OCI-LY1 (cell line): ENCODE data around the gene ACOT8.

ENCODE experiments used
- H2AFZ ChIP-seq: fragments of 200-600 bp; sonication (generic), shearing (Covaris generic); 2 replicates; pipeline ENCODE4 v1.6.0; 2014; ENCODE audit warnings: antibody characterized with exemption, mild to moderate bottlenecking, low read length
- H3F3A ChIP-seq: fragments of 200-600 bp; sonication (generic), shearing (Covaris generic); 2 replicates; pipeline ENCODE4 v1.6.0; 2014; ENCODE audit warnings: mild to moderate bottlenecking, antibody characterized with exemption, low read length, moderate library complexity; ENCODE audit not compliant: insufficient read depth
- H3K27ac ChIP-seq: fragments of 200-600 bp; sonication (generic); 2 replicates; pipeline ENCODE4 v1.5.1; 2014; ENCODE audit warnings: low read length, mixed run types, mild to moderate bottlenecking, low read depth; ENCODE audit not compliant: poor library complexity, severe bottlenecking
- H3K27me3 ChIP-seq: fragments of 200-600 bp; sonication (generic); 2 replicates; pipeline ENCODE4 v1.6.0; 2014; ENCODE audit warnings: antibody characterized with exemption, mild to moderate bottlenecking, low read length, moderate library complexity; ENCODE audit not compliant: insufficient read depth
- H3K36me3 ChIP-seq: fragments of 200-600 bp; sonication (generic); 2 replicates; pipeline ENCODE4 v1.6.1; 2014; ENCODE audit warnings: mild to moderate bottlenecking, antibody characterized with exemption, low read length, moderate library complexity, mixed read lengths; ENCODE audit not compliant: insufficient read depth
- H3K4me1 ChIP-seq: fragments of 200-600 bp; sonication (generic); 2 replicates; pipeline ENCODE4 v1.5.1; 2014; ENCODE audit warnings: mild to moderate bottlenecking, low read length, moderate library complexity; ENCODE audit not compliant: insufficient read depth, severe bottlenecking
- H3K4me2 ChIP-seq: fragments of 200-600 bp; sonication (generic), shearing (Covaris generic); 2 replicates; pipeline ENCODE4 v1.6.1; 2014; ENCODE audit warnings: low read length
- H3K4me3 ChIP-seq: fragments of 200-600 bp; sonication (generic); 2 replicates; pipeline ENCODE4 v1.5.1; 2014; ENCODE audit warnings: low read length, low read depth, mild to moderate bottlenecking, mixed read lengths; ENCODE audit not compliant: poor library complexity, severe bottlenecking
- H3K79me2 ChIP-seq: fragments of 200-600 bp; shearing (Covaris generic); 2 replicates; pipeline ENCODE4 v1.6.1; 2016; ENCODE audit warnings: mixed run types, low read length, mixed read lengths; ENCODE audit not compliant: insufficient read depth
- H3K9ac ChIP-seq: fragments of 200-600 bp; sonication (generic), shearing (Covaris generic); 2 replicates; pipeline ENCODE4 v1.6.1; 2014; ENCODE audit warnings: mild to moderate bottlenecking, low read length, mixed read lengths
- H3K9me2 ChIP-seq: fragments of 200-600 bp; sonication (generic), shearing (Covaris generic); 2 replicates; pipeline ENCODE4 v1.6.1; 2014; ENCODE audit warnings: low read depth, mild to moderate bottlenecking, low read length, mixed read lengths
- H3K9me3 ChIP-seq: fragments of 200-600 bp; shearing (Covaris generic); 2 replicates; pipeline ENCODE4 v1.6.1; 2014; ENCODE audit warnings: low read length, mixed read lengths
- H4K20me1 ChIP-seq: fragments of 200-600 bp; sonication (generic), shearing (Covaris generic); 2 replicates; pipeline ENCODE4 v1.6.0; 2016; ENCODE audit warnings: mild to moderate bottlenecking, low read length; ENCODE audit not compliant: insufficient read depth
- CTCF ChIP-seq: fragments of 200-600 bp; sonication (generic), shearing (Covaris generic); IDR thresholded peaks from 2 replicates; pipeline ENCODE4 v1.5.1; 2017; ENCODE audit warnings: mild to moderate bottlenecking, antibody characterized with exemption, low read length, moderate library complexity, mixed read lengths
- EZH2 ChIP-seq: fragments of 200-600 bp; sonication (generic), shearing (Covaris generic); IDR thresholded peaks from 2 replicates; pipeline ENCODE4 v1.8.0; 2017; ENCODE audit warnings: borderline replicate concordance, mixed run types, mild to moderate bottlenecking, antibody characterized with exemption, low read length, moderate library complexity, mixed read lengths

The ACOT8 gene

GRCh38 chr20:45857882-45858216, 657 bp upstream of the ACOT8 start:
- H3K79me2 ChIP-seq, result peaks cover 7% of the 10 kb centered on the region; the same call in 1 of the 2 replicates
- peak overlapping the region; percentile 79 for H3K4me2 ChIP-seq
- no peaks in the 10 kb centered on the region for H4K20me1 ChIP-seq
- peaks cover 41% of the 10 kb centered on the region for H3K4me1 ChIP-seq
- no peaks in the 10 kb centered on the region for H3K9me2 ChIP-seq
- no peaks in the 10 kb centered on the region for H3K27me3 ChIP-seq
- no peak overlapping the region for H2AFZ ChIP-seq
- H3K9ac ChIP-seq, result peak overlapping the region; percentile 73
- H3K9me3 ChIP-seq, result no peaks in the 10 kb centered on the region
- H3K4me3 ChIP-seq, result peak overlapping the region; percentile 84
- no peaks in the 10 kb centered on the region for H3F3A ChIP-seq
- TF ChIP-seq EZH2 (no peak), CTCF (no peak)
- H3K36me3 ChIP-seq, result peaks cover 8% of the 10 kb centered on the region; the same call in 1 of the 2 replicates
- peak overlapping the region; percentile 77 for H3K27ac ChIP-seq

GRCh38 chr20:45853484-45853883, 3.7 kb downstream of the ACOT8 start:
- H3K4me1 ChIP-seq, result peaks cover 17% of the 10 kb centered on the region
- no peak overlapping the region for H3K4me3 ChIP-seq
- no peaks in the 10 kb centered on the region for H3F3A ChIP-seq
- H2AFZ ChIP-seq, result no peak overlapping the region
- no peaks in the 10 kb centered on the region for H3K27me3 ChIP-seq
- H3K9me2 ChIP-seq, result no peaks in the 10 kb centered on the region
- TF ChIP-seq EZH2 (no peak), CTCF (no peak)
- H3K9ac ChIP-seq, result no peak overlapping the region
- no peak overlapping the region for H3K27ac ChIP-seq
- H3K4me2 ChIP-seq, result no peak overlapping the region
- peaks cover 15% of the 10 kb centered on the region; the same call in 1 of the 2 replicates for H3K36me3 ChIP-seq
- H3K9me3 ChIP-seq, result no peaks in the 10 kb centered on the region
- peaks cover 7% of the 10 kb centered on the region; the same call in 1 of the 2 replicates for H3K79me2 ChIP-seq
- H4K20me1 ChIP-seq, result no peaks in the 10 kb centered on the region

GRCh38 chr20:45852326-45852725, 4.9 kb downstream of the ACOT8 start:
- no peaks in the 10 kb centered on the region for H3F3A ChIP-seq
- TF ChIP-seq CTCF (no peak), EZH2 (no peak)
- H3K4me2 ChIP-seq, result no peak overlapping the region
- no peak overlapping the region for H3K9ac ChIP-seq
- no peak overlapping the region for H3K4me3 ChIP-seq
- peaks cover 7% of the 10 kb centered on the region; the same call in 1 of the 2 replicates for H3K79me2 ChIP-seq
- H4K20me1 ChIP-seq, result no peaks in the 10 kb centered on the region
- peaks cover 11% of the 10 kb centered on the region for H3K4me1 ChIP-seq
- no peak overlapping the region for H3K27ac ChIP-seq
- H3K9me2 ChIP-seq, result no peaks in the 10 kb centered on the region
- H2AFZ ChIP-seq, result no peak overlapping the region
- H3K9me3 ChIP-seq, result no peaks in the 10 kb centered on the region
- no peaks in the 10 kb centered on the region for H3K27me3 ChIP-seq
- H3K36me3 ChIP-seq, result peaks cover 15% of the 10 kb centered on the region; the same call in 1 of the 2 replicates
